Measurements from ENCODE around the gene HSPG2. TPM values are rescaled to one million over a fixed set of nuclear protein-coding genes. Genes with fewer than 3 reads are reported as not detected.

The HSPG2 gene
- total and polyA plus RNA-seq, 2 of the 8 experiments (the other 6 are each of a cell fraction or from before 2014, with no cell fraction given) = 17.8 to 111 TPM

- no peaks in the 10 kb centered on the region for H3K79me2 ChIP-seq (ENCODE audit: control insufficient read depth in 1 of 2, insufficient read depth in 2 of 2, low read length in 2 of 2)
- peak overlapping the region; percentile 7 for H3K18ac ChIP-seq (ENCODE audit: extremely low read depth, low read length)
- DNase-seq (ENCODE audit: low read depth in 1 of 2, low spot score in 2 of 2) (no peak), FAIRE-seq (no peak)
- H3K4me3 ChIP-seq (ENCODE audit: extremely low read depth in 1 of 4, insufficient read depth in 2 of 4, low read depth in 3 of 4, low read length in 4 of 4) = no peak overlapping the region
- peak overlapping the region; percentile 64 for H2AFZ ChIP-seq (ENCODE audit: low read length)
- ChIA-PET CTCF (ENCODE audit: partially characterized antibody) (interaction anchor here (0.6 to 1.7 kb wide), 5 partner anchors 17 to 126 kb away, joined by 3 to 5 read pairs (median 3); no protein-coding TSS in a partner anchor), POLR2A (ENCODE audit: partially characterized antibody) (interaction anchor here (0.6 to 2.0 kb wide), 5 partner anchors 13 to 72 kb away, joined by 3 to 13 read pairs (median 5); partner anchors contain the start of gene HSPG2)
- peaks cover 5 to 17% (median 11%) of the 10 kb centered on the region in 4 experiments; a peak in 6 of 7 replicates for H3K4me1 ChIP-seq (replicated peaks in 1 of 4; ENCODE audit: control insufficient read depth in 3 of 4, insufficient read depth in 4 of 4, low read length in 3 of 4)
- H3K4ac ChIP-seq (replicated peaks; ENCODE audit: insufficient read length, low read depth, low read length) = peak overlapping the region; percentile 1
- no peak overlapping the region for H3K9ac ChIP-seq (replicated peaks in 1 of 4; ENCODE audit: extremely low read depth in 1 of 4, low read depth in 3 of 4, low read length in 3 of 4)
- H3K56ac ChIP-seq (replicated peaks; ENCODE audit: insufficient read length, low read depth, low read length) = no peak overlapping the region
- H2BK120ac ChIP-seq (replicated peaks; ENCODE audit: low read depth, low read length) = peak overlapping the region; percentile 13
- no peaks in the 10 kb centered on the region for H3K27me3 ChIP-seq (replicated peaks in 1 of 4; ENCODE audit: control insufficient read depth in 3 of 4, extremely low read depth in 1 of 4, insufficient read depth in 3 of 4, low read length in 3 of 4)
- H2BK20ac ChIP-seq (ENCODE audit: low read length) = peak overlapping the region; percentile 97; the same call in 1 of the 2 replicates
- peak overlapping the region; percentile 86 for H4K91ac ChIP-seq (replicated peaks; ENCODE audit: insufficient read length, low read length)
- H3K4me2 ChIP-seq (ENCODE audit: insufficient read depth in 1 of 2, low read depth in 2 of 2, low read length in 2 of 2) = no peak overlapping the region
- no peak for TF ChIP-seq RFX5 (IDR thresholded peaks at IDR 0.05; ENCODE audit: borderline replicate concordance, low read depth, low read length)
- no peak for TF ChIP-seq CEBPB (IDR thresholded peaks at IDR 0.05; ENCODE audit: low read depth, low read length)
- TF ChIP-seq RAD21 (IDR thresholded peaks at IDR 0.05 in 1 of 2, conservative IDR thresholded peaks at IDR 0.05 in 1 of 2; ENCODE audit: low read depth in 2 of 2, low read length in 2 of 2) = no peak
- no peak for TF ChIP-seq E2F6 (IDR thresholded peaks at IDR 0.05)
- no peak for TF ChIP-seq SIN3A (conservative IDR thresholded peaks at IDR 0.05 in 1 of 2, IDR thresholded peaks at IDR 0.05 in 1 of 2; ENCODE audit: low read depth in 1 of 2, low read length in 2 of 2)
- no peak for TF ChIP-seq KDM4A (IDR thresholded peaks at IDR 0.05; ENCODE audit: low read depth, low read length, severe bottlenecking)
- TF ChIP-seq BRCA1 (IDR thresholded peaks at IDR 0.05; ENCODE audit: low read depth, low read length) = no peak
- H3K9me3 ChIP-seq (ENCODE audit: insufficient read depth in 2 of 2, low read depth in 1 of 2, low read length in 1 of 2) = no peaks in the 10 kb centered on the region
- H4K5ac ChIP-seq (ENCODE audit: insufficient read length, low read depth, low read length) = no peak overlapping the region
- H3K23ac ChIP-seq (ENCODE audit: insufficient read length) = no peak overlapping the region
- 84% methylated on average over 18 of the region's 18 CpGs; no CpG with 5 or more reads in 1 of the 2 experiments for WGBS, 2 experiments (ENCODE audit: extremely low coverage in 1 of 2, insufficient coverage in 1 of 2, insufficient read length in 1 of 2, insufficient replicate concordance in 2 of 2, low coverage in 1 of 2, low lambda C conversion rate in 2 of 2, missing lambda C conversion rate in 1 of 2)
- H2BK5ac ChIP-seq (ENCODE audit: low read depth, low read length) = peak overlapping the region; percentile 53; the same call in 1 of the 2 replicates
- H3K23me2 ChIP-seq (ENCODE audit: low read depth, low read length) = no peaks in the 10 kb centered on the region
- H3K79me1 ChIP-seq (ENCODE audit: low read depth, low read length) = no peaks in the 10 kb centered on the region
- H4K20me1 ChIP-seq (replicated peaks in 1 of 2; ENCODE audit: control insufficient read depth in 1 of 2, insufficient read depth in 2 of 2, low read length in 2 of 2) = no peaks in the 10 kb centered on the region
- H2AK5ac ChIP-seq (ENCODE audit: low read depth, low read length) = 0 out of 2 replicates have a peak overlapping the region, but pooled peaks have one; percentile 65
- no peak overlapping the region for H3K14ac ChIP-seq (ENCODE audit: insufficient read length)
- no peaks in the 10 kb centered on the region for H3K36me3 ChIP-seq (ENCODE audit: control insufficient read depth in 2 of 4, insufficient read depth in 4 of 4, low read length in 3 of 4)
- H3K27ac ChIP-seq (ENCODE audit: low read depth, low read length) = no peak overlapping the region
- H2BK12ac ChIP-seq (ENCODE audit: low read depth, low read length) = peak overlapping the region; percentile 93; the same call in 1 of the 2 replicates
- H4K8ac ChIP-seq (ENCODE audit: extremely low read depth, insufficient read depth, low read length) = peak overlapping the region; percentile 79; the same call in 1 of the 2 replicates
- H2BK15ac ChIP-seq (ENCODE audit: low read length) = peak overlapping the region; percentile 4; the same call in 1 of the 2 replicates
Measured at GRCh38 chr1:21956720-21957552, 19.8 kb upstream of the HSPG2 start.
